ENCODE data around the gene ETFA. TPM values are rescaled to one million over a fixed set of nuclear protein-coding genes. Genes with fewer than 3 reads are reported as not detected.

The ETFA gene
- total RNA-seq, 1 donor from 2014 or later: 97.5 TPM

- DNase-seq (ENCODE audit: extremely low spot score in 2 of 2): peak in 1 of 2 donors; percentile 72
- Histone ChIP-seq H3K9me3 (no peaks in the 10 kb centered on the region), H3K4me1 (peaks cover 29% of the 10 kb centered on the region), H3K36me3 (no peaks in the 10 kb centered on the region), H3K27ac (peak overlapping the region; percentile 71), H3K27me3 (no peaks in the 10 kb centered on the region), H3K4me3 (peak overlapping the region; percentile 43 to 47)
- TF ChIP-seq POLR2AphosphoS5 (IDR thresholded peaks at IDR 0.05; ENCODE audit: insufficient read depth in 1 of 2, low read depth in 1 of 2): no peak
- TF ChIP-seq, protein P1, sequence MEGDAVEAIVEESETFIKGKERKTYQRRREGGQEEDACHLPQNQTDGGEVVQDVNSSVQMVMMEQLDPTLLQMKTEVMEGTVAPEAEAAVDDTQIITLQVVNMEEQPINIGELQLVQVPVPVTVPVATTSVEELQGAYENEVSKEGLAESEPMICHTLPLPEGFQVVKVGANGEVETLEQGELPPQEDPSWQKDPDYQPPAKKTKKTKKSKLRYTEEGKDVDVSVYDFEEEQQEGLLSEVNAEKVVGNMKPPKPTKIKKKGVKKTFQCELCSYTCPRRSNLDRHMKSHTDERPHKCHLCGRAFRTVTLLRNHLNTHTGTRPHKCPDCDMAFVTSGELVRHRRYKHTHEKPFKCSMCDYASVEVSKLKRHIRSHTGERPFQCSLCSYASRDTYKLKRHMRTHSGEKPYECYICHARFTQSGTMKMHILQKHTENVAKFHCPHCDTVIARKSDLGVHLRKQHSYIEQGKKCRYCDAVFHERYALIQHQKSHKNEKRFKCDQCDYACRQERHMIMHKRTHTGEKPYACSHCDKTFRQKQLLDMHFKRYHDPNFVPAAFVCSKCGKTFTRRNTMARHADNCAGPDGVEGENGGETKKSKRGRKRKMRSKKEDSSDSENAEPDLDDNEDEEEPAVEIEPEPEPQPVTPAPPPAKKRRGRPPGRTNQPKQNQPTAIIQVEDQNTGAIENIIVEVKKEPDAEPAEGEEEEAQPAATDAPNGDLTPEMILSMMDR (IDR thresholded peaks at IDR 0.05): no peak
- no peak for TF ChIP-seq POLR2A (IDR thresholded peaks at IDR 0.05)
- intact Hi-C loops (cut with DNase I): no loop called here
Measured at GRCh38 chr15:76346669-76347481, 35.6 kb upstream of the ETFA start.

DNA sequence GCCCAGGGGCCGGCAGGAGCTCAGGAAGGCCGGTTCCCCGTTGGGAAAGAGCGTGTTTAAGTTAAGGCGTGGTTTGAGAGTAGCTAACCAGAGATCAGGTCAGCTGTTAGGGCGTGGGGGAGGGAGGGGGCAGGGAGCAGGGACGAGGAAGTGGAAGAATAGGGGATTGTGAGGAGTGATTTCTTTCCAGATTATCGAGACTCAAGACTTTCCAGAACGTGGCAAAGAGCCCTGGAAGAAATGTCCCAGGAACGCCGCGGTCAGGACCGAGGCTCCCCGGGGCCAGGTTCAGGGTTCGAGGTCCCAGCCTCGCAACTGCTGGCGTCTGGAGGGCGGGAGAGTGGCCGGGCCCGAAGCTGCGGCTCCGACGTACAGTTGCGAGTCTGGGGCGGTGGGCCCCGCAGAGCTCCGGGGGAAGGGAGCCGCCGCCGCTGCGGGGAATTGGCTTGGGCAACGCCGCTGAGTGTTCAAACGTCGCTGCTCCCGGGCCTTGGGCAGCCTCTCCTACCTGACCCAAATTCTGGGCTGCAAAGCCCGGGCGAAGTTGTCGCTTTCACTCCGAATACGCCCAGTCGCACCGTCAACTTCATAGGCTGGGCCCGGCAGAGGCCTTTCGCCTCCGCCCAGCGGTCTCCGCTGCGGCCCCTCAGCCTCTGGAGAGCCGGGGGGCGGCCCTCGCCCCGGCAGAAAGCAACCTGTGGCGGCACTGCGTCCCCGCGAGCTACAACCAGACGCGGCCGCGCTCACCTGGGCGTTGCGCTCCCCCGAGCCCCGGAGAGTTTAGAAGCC lies 34.8 kb upstream of the ETFA start:
- intact Hi-C loops (cut with DNase I): no loop called here
- Histone ChIP-seq H3K4me1 (peaks cover 37% of the 10 kb centered on the region), H3K9me3 (no peaks in the 10 kb centered on the region), H3K4me3 (peak overlapping the region; percentile 43 to 47), H3K27ac (peak overlapping the region; percentile 71), H3K27me3 (no peaks in the 10 kb centered on the region), H3K36me3 (no peaks in the 10 kb centered on the region)
- DNase-seq (ENCODE audit: extremely low spot score in 2 of 2): no peak
- TF ChIP-seq, protein P1 (IDR thresholded peaks at IDR 0.05): no peak
- TF ChIP-seq POLR2A (IDR thresholded peaks at IDR 0.05) (no peak), POLR2AphosphoS5 (IDR thresholded peaks at IDR 0.05; ENCODE audit: insufficient read depth in 1 of 2, low read depth in 1 of 2) (peak in 1 of 2 donors; percentile 17)

DNA sequence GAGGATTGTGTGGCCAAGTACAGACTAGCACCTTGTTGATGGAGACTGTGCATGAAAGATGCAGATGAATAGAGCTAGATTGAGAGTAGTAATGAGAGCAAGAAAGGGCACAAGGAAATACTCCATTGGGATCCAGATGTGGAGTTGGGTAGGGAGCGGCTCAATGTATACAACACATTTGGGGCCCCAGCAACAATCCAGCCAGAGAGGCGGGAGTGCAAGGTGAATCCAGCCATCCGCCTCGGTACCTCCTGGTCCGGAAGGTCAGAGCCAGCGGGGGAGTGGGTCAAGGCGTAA lies 34.3 kb upstream of the ETFA start:
- Histone ChIP-seq H3K4me3 (peak overlapping the region in 1 of 2 donors; percentile 47), H3K36me3 (no peaks in the 10 kb centered on the region), H3K27ac (no peak overlapping the region), H3K9me3 (no peaks in the 10 kb centered on the region), H3K27me3 (peaks cover 2% of the 10 kb centered on the region), H3K4me1 (peaks cover 42% of the 10 kb centered on the region)
- TF ChIP-seq POLR2AphosphoS5 (IDR thresholded peaks at IDR 0.05; ENCODE audit: insufficient read depth in 1 of 2, low read depth in 1 of 2): no peak
- TF ChIP-seq POLR2A (IDR thresholded peaks at IDR 0.05): no peak
- TF ChIP-seq, protein P1 (IDR thresholded peaks at IDR 0.05): no peak
- no peak for DNase-seq (ENCODE audit: extremely low spot score in 2 of 2)
- intact Hi-C loops (cut with DNase I): no loop called here

- Histone ChIP-seq H3K4me1 (peaks cover 47% of the 10 kb centered on the region), H3K4me3 (peak overlapping the region in 1 of 2 donors; percentile 47), H3K9me3 (no peaks in the 10 kb centered on the region), H3K27ac (no peak overlapping the region), H3K36me3 (no peaks in the 10 kb centered on the region), H3K27me3 (peaks cover 4% of the 10 kb centered on the region)
- TF ChIP-seq, protein P1 (IDR thresholded peaks at IDR 0.05): no peak
- TF ChIP-seq POLR2A (IDR thresholded peaks at IDR 0.05) (no peak), POLR2AphosphoS5 (IDR thresholded peaks at IDR 0.05; ENCODE audit: insufficient read depth in 1 of 2, low read depth in 1 of 2) (no peak)
- intact Hi-C loops (cut with DNase I): no loop called here
- no peak for DNase-seq (ENCODE audit: extremely low spot score in 2 of 2)
Measured at GRCh38 chr15:76344893-76345582, 33.8 kb upstream of the ETFA start.

All from vagina (tissue), 2 donors.